GM18867 (cell line): Measurements from ENCODE around the gene ZSWIM6.
"Not testable (repeated sequence)": the region's sequence is repeated elsewhere in the genome, so short reads cannot be mapped to it uniquely, and the experiment has no call there.

Experiments used
- ATAC-seq: cut with Tn5 transposase; IDR thresholded peaks from one replicate; pipeline ENCODE4 v1.9.1; 2021; ENCODE audit warnings: mild to moderate bottlenecking, moderate library complexity; ENCODE audit not compliant: unreplicated experiment

ZSWIM6 gene

DNA sequence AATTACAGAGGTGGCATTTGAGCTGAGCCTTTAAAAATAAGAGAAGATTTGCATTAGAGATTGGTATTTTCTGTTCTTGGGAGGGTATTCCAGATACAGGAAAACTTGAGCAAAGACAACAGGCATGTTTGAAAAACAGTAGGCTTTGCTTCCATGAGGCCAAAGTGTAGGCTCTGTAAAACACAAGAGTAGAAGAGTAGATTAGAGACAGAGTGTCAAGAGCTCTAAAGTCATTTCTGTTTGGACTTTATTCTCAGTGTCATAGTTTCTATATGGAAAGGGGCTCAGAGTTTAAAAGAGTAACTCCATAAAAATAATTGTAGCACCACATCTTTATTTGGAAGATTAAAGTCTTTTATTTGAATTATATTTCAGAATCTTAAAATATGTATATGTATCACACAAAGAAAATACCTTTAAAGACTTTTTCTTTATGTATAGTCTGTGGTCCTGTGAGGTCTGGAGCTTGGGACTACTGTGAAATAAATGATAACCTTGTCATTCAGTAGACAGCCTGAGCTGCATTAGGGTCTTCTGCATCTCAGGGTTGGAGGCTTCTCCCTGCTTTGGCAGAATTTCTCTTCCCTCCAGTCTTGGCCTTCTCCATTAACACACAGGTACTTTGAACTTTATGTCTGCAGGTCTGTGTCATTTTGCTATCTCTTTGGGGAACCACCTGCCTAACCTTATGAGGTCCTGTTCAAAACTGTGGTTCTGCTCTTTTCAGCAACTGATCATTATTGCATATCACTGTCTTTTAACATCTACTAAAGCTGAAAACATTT, 73.6 kb downstream of the ZSWIM6 start:
- ATAC-seq = no peak

DNA sequence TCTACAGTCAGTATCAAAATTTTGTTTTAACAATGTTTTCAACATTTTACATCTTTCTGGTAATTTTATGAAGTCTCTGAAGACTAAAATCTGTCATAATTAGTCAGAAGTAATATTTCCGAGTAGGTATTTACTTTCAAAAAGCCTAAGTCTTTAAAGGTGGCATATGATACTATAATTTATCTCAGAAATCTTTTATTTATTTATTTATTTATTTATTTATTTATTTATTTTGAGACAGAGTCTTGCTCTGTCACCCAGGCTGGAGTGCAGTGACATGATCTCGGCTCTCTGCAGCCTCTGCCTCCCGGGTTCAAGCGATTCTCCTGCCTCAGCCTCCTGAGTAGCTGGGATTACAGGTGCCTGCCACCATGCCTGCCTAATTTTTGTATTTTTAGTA, 74.4 kb downstream of the ZSWIM6 start:
- ATAC-seq = not testable (repeated sequence)

DNA sequence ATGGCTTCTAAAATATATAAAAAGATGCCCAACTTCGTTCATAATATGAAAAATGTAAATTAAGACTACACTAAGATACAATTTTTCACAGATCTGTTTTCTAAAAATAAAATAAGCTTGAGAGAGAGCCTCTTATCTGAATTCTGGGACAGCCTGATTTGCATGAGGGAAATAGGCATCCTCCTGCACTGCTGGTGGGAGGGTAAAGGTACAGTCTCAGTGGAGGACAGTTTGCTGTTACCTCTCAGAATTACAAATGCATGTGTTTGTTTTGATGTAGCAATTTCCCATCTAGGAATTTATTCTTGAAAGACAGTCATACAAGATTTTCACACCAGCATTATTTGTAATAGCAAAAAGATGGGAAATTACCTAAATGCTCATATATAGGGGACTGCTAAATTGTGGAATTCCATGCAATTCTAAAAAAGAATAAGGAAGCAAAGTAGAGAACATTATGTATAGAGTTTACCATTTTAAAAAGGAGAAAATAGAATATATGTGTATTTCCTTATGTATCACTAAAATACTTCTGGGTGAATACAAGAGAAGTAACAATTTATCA, 75.7 kb downstream of the ZSWIM6 start:
- ATAC-seq = no peak

DNA sequence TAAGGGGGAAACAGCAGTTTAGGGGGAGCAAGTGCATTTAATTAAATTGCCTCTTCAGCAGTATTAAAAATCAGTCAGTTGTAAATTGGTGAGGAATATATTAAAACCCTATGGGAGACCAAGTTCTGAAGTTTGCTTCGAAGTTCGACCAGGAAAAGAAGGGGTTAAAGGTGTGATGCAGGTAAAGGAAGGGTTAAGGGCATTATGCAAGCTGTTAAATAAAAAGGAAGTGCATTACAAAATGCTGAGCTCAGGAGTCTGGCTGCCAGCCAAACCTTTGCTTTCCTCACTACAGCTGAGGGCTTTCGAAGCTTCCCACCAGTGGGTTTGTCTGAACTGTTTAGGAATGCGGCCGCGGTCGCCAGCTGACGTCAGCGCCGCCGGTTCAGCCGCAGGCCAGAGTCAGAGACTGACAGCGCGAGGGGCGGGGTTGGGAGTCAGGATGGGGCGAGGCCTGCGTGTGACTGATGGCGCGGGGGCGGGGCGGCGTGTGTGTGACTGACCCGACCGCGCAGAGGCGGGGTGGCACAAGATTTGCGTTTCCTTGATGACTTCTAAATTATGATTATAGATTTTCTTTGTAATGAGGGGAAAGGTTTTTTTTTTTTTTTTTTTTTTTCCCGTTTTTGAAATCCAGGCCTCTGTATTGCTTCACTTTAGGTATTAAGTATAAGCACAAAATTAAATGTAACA, 76.6 kb downstream of the ZSWIM6 start:
- peak; percentile 100 for ATAC-seq

DNA sequence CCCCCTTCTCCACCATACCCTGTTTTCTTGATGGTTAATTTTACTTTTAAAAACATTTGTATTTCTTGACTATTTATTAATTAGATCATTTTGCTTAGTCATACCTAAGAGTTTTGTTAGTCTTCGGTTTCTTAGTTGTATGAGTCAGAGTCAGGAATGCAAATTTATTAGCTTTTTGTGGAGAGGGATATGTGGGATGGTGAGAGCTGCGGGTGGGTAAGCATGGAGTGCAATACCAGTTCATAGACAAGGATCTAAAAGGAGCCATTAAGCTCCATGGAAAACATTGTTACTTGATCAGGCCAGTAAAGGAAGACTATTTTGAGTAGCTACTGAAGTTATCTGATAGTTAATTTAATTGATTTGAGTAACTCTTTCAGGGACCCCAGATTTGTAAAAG, 77.5 kb downstream of the ZSWIM6 start:
- ATAC-seq = no peak

DNA sequence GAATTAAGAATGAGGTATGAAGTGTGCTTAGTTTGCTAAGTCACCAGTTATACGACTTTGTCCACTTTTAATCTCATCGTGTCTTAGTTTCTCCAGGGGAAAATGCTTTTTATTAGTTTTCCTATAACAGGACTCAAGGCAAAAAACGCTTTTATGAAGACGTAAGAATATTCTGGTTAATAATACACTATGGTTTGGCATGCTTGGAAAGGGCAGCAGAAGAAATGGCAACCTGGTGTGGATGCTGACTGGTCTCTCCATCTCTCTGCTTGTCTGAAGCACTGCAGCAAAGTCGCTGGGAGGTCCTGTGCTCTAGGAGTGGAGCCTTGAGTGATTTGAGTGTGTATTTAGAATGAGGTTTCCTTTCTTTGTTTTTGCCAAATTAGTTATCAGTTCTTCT, 78.8 kb downstream of the ZSWIM6 start:
- no peak for ATAC-seq

DNA sequence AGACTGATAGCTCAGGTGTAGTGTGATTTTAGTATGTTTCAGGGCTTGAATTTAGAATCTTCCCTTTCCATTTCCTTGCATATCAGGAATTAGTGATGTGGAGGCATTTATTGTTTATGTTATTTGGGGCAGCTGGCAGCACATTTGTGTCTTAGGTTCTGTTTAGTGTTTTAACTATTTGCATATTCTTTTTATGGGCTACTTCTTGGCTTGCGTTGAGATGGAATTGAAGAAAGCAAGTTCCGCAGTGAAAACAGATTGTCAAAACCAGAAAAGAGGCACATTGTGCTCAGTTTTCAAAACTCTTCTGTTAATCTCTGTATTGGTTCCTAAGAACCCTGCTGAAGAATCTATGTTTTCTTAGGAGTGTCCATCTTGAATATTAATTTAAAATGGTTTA, 80.3 kb downstream of the ZSWIM6 start:
- no peak for ATAC-seq

DNA sequence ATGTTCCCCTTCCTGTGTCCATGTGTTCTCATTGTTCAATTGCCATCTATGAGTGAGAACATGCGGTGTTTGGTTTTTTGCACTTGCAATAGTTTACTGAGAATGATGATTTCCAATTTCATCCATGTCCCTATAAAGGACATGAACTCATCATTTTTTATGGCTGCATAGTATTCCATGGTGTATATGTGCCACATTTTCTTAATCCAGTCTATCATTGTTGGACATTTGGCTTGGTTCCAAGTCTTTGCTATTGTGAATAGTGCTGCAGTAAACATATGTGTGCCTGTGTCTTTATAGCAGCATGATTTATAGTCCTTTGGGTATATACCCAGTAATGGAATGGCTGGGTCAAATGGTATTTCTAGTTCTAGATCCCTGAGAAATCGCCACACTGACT, 81.1 kb downstream of the ZSWIM6 start:
- ATAC-seq = not testable (repeated sequence)

DNA sequence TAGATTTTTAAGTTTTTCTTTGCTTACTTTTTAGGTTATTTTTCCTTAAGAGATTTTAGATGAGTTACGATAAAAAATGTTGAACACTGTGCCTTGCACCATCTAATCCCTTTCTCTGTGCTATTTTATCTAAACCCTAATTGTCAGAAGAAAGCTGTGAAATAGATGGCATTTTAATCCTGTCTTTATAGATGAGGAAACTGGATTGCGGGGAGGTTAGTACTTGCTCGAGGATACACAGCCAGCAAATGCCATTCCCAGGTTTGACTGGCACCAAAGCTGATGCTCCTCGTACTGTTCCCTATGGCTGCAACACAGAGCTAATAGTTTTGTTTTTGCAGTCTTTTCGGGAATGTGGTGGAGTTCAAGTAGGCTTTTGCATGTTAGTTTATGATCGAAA, 82.7 kb downstream of the ZSWIM6 start:
- no peak for ATAC-seq

DNA sequence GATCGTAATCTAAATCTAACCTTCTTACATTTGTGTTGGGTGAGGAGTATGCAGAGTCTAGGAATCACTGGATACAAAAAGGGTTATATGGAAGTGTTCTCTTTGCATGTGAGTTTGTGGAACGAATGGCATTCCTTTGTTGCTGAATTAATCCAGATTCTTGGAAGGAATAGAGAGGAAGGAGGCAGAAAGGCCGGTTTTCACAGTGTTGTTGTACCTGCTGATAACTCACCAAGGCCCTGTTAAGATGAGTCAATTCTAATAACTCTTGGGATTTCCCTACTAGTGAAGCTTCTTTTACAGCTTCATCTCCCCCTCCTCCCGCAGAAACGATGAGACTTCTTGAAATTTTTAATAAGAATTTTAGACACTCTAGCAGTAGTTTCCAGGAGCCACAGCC, 84.0 kb downstream of the ZSWIM6 start:
- no peak for ATAC-seq

DNA sequence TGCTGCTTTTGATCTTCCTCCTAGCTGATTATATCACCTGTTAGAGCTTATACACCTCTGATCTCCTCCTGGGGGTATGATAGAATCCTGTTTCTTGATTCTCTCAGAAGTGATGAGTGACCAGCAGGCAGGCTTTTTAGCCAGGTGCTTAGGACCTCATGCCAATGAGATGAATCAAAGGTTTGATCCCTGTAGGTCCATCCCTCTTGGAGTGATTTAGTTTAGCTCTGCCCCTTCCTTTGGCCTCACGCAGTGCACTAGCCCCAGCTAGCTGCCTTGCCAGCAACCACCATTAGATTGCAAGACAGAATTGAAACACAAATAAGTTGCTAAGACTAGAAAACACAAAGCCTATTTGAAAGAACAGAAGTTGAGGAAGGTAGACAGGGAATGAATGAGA, 84.4 kb downstream of the ZSWIM6 start:
- ATAC-seq = no peak

DNA sequence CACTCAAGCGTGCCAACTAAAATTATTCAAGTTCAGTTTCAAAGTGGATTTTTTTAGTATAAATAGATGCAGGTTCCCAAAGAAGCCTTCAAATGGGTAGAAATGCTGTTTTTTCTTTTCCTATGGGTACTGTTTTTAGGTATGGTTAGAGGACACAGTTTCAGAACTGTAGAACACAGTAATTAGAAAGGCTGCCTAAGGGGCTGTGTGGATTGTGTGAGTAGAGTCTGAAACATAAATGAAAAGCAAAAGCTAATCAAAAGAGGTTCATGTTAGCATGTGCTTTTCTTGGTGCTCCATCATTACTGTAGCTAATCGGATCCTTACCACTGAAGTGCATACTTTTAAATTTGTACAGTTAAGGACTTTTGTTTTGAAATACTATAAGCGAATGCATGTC, 85.3 kb downstream of the ZSWIM6 start:
- no peak for ATAC-seq

DNA sequence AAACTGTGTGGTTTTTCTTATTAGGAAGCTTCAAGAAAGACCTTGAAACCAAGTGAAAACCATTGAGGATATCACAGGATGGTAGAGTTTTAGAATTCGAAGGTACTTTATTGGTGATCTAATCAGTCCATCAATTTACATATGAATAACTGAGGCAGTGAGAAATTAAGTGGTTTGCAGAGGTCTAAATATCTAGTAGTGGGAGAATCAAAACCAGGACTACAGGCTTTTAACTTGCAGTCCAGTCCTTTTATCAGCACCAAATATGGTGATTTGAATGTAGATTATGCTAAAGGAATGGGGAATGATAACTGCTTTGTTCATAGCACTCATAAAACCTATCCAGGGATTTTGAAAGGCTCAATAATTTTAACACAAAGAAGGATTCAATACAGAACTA, 85.8 kb downstream of the ZSWIM6 start:
- ATAC-seq = no peak

DNA sequence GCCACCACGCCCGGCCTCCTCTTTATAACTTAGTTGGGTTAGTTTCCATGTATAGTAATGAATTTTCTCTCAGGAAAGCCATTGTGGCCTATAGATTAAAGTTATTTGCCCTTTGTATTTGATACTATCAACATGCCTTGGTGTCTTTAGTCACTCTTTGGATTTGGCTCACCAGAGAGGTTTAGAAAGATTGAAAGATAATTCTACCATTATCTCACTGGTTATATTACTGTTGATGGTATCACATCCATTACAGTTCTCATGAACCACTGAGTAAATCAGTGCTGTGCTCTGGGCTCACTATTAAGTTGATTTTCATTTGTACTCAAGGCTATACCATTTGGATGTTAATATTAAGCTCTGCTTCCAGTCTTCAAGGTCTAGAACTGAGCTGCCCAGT, 87.0 kb downstream of the ZSWIM6 start:
- no peak for ATAC-seq

DNA sequence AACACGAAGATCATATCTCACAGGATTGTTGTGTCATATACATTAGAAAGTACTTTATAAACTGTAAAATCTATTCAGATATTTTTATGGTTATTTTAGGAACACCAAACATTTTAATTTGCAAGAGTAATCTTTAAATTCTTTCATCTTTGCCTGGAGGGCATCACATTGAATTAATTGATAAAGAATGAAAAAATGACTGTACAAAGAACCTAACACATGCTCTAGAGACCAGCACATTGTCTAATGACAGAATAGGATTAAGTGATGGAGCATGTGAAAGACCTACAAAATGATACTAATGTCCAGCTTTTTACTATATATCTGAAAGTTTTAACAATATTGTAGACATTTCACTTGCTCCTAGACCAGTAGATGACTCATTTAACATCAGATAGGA, 88.0 kb downstream of the ZSWIM6 start:
- no peak for ATAC-seq

DNA sequence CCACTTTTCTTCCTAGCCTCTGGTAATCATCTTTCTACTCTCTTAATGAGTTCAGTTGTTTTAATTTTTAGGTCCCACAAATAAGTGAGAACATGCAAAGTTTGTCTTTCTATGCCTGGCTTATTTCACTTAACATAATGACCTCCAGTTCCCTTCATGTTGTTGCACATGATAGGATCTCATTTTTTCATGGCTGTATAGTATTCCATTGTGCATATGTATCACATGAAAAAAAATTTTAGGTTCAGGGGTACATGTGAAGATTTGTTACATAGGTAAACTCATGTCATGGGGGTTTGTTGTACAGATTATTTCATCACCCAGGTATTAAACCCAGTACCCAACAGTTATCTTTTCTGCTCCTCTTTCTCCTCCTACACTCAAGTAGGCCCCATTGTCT, 89.2 kb downstream of the ZSWIM6 start:
- not testable (repeated sequence) for ATAC-seq

DNA sequence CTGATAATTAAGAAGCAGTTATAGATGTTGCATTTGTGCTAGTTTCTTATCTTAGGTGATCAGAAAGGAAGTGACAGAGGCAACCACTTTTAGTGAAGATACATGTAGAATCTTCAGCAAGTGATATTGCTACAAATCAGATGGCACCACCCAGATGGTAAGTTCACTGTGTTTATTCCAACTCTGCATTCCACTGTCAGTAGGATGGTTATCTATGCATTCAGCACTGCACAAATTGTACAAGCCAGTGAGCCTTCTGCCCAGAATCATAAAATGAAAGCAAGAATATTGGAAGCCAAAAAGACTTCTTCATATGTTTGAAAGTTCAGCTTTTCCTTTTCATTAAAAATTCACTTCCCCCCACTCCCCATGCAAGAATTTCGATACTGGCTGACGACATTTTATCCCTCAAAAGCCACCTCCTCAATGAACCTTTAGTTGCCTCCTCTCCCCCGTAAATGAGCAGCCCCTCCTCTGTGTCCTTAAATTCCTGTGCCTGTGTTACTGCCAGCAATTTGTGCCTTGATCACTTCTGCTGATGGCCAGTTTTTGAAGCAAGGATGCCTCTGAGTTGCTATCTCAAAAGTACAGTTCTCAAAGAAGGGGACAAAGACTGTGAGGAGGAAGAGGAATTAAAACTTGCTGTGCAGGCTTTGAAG, 91.6 kb downstream of the ZSWIM6 start:
- ATAC-seq = no peak

DNA sequence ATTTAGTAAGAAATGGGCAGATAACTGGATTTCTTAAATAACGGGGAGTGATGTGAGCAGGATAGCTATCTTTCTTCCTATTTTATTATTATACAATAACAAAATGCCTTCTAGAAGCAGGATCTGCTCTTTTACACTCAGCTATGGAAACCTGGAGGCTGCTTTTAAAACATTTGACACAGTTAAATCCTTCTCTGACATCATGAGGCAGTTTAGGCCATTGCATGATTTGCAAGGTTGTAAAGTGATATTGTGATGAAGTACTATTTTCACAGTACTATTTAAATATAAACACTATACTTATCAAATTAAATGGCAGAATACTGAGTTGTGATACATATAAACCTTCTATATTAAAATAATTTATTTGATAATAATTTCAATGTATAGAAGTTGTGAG, 93.9 kb downstream of the ZSWIM6 start:
- ATAC-seq = no peak

DNA sequence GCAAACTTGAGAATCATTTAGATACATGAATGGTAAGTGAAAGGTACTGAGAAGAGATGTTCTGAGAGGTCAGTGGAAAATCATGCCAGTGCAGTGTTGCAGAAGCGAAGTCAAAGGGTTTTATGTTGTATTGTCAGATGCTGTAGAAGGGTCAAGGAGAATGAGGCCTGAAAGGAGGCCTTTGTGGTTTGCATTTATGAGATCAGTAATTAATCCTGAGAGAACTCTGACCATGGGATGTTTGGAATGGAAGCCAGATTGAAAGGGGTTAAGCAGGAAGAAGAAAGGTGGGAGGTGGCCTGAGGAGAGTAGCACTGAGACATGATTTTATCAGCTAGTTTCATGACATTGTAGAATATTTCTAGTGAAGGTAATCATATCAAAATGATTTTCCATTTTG, 97.8 kb downstream of the ZSWIM6 start:
- no peak for ATAC-seq

DNA sequence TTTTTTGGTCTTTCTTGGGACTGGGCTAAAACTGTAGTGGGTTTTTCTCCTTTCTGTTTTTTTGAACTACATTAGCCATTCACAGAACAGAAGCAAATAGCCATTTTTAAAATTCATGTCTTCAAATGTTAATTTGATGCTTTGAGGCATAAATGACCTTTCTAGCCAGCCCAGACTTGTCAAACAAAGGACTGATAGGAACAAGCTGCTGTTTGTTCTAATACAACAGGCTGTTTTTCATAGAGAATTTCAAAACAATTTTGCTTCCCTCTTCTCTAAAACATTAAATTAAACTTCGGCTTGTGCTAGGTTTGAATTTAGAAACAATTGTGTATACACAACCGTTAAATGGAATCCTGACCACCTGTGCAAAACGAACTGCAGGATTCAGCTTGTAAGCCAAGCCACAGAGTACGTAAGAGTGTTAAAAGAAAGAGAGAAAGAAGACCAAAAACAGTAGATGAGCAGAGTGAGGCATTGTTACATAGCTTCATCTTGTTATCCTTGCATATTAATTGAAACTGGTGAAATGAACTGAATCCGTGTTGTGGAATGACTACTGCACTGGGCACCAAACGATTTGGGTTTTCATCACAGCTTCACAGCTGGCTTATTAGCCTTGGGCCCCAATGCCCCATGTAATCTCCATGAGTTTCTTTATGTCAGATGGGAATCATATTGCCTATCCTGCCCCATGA, 100.0 kb downstream of the ZSWIM6 start:
- no peak for ATAC-seq

DNA sequence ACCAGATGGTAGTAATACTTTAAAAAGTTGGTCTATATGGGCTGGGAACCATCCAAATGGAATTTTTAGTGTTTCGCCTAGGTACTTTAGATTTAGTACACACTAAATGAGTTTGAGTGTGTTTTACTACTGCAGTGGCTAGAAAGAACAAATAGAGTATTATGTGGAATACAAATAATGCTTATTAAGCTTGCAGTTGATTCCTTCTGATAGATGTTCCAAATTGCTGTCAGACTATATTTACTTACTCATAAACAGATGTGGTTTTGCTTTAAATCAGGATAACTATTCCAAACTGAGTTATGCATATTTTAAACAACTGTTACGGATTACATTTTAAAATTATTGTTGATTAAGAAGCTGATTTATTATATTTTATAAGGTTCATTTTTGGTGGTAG, 103.3 kb downstream of the ZSWIM6 start:
- ATAC-seq = no peak
